Subcutaneous adipose tissue (tissue), 4 donors: Measurements from ENCODE around the gene TRIM29. TPM values are rescaled to one million over a fixed set of nuclear protein-coding genes. Genes with fewer than 3 reads are reported as not detected.

Experiments
- CTCF ChIP-seq: fragments of 450-650 bp; IDR thresholded peaks from one replicate; pipeline ENCODE4 v1.5.1; 2016; ENCODE audit warnings: low read depth, mild to moderate bottlenecking, control low read depth, antibody characterized with exemption, moderate library complexity
- total RNA-seq, 4 donors: library from RNA; depleted of rRNA; stranded (reverse); fragments of >200 nt; gene quantifications; one replicate each; pipeline ENCODE4 v1.1.0, GENCODE V29; 2016

Gene TRIM29
- total RNA-seq, 4 donors from 2014 or later: 1.3 to 13.2 (median 4.3) TPM

- no peak for TF ChIP-seq CTCF
Observed at GRCh38 chr11:120062561-120062930, 75.4 kb downstream of the TRIM29 start.

GRCh38 chr11:120061761-120062560, 76.0 kb downstream of the TRIM29 start:
- no peak for TF ChIP-seq CTCF

Other genes with a start within 250 kb of the TRIM29 start
- 10 to 100 TPM; 25.6 to 39.4 (median 32.5) TPM for gene OAF, start 72.9 kb upstream of the TRIM29 start, total RNA-seq
- not detected for gene POU2F3, start 102.0 kb upstream of the TRIM29 start, total RNA-seq
- gene TLCD5, start 187.2 kb upstream of the TRIM29 start, total RNA-seq: 1 to 10 TPM; 2.3 to 4.4 (median 3.4) TPM
- gene ARHGEF12, start 198.3 kb upstream of the TRIM29 start, total RNA-seq: 100 to 1,000 TPM in 1 of 4 donors, 10 to 100 TPM in 3; 64.4 to 108 (median 88.3) TPM